Inferior parietal cortex (tissue), 1 donor: ENCODE measurements around the gene TBX6.
"Not testable (repeated sequence)": the region's sequence is repeated elsewhere in the genome, so short reads cannot be mapped to it uniquely, and the experiment has no call there.

Source experiments
- DNase-seq: peaks from one replicate; pipeline ENCODE4 v3.0.0-alpha.2; 2016; ENCODE audit errors: extremely low spot score

Gene TBX6

GRCh38 chr16:30091474-30092372, at the start of gene TBX6:
TSS of gene TBX6 (minus strand) at chr16:30091924. CDS start at chr16:30091193, 731 bp downstream.
- peak; percentile 90 for DNase-seq

GRCh38 chr16:30139583-30140481, 48.1 kb upstream of the TBX6 start:
- DNase-seq: no peak

GRCh38 chr16:30137897-30138296, 46.2 kb upstream of the TBX6 start:
- no peak for DNase-seq

GRCh38 chr16:30136971-30137605, 45.4 kb upstream of the TBX6 start:
- no peak for DNase-seq

- no peak for DNase-seq
These were observed 40.9 kb upstream of the TBX6 start for GRCh38 chr16:30132591-30132990.

GRCh38 chr16:30131869-30132475, 40.2 kb upstream of the TBX6 start:
- DNase-seq: peak; percentile 32

- no peak for DNase-seq
These were observed 36.3 kb upstream of the TBX6 start for GRCh38 chr16:30127993-30128392.

GRCh38 chr16:30125690-30126089, 34.0 kb upstream of the TBX6 start:
- DNase-seq: not testable (repeated sequence)

GRCh38 chr16:30124985-30125379, 33.3 kb upstream of the TBX6 start:
- DNase-seq: no peak

GRCh38 chr16:30122604-30123160, 31.0 kb upstream of the TBX6 start:
- no peak for DNase-seq

- no peak for DNase-seq
These were observed 30.2 kb upstream of the TBX6 start for GRCh38 chr16:30121741-30122571.

- no peak for DNase-seq
These were observed 28.8 kb upstream of the TBX6 start for GRCh38 chr16:30120340-30121105.

GRCh38 chr16:30119428-30119827, 27.7 kb upstream of the TBX6 start:
- no peak for DNase-seq

GRCh38 chr16:30117768-30118167, 26.0 kb upstream of the TBX6 start:
- DNase-seq: no peak

- DNase-seq: no peak
These were observed 24.8 kb upstream of the TBX6 start for GRCh38 chr16:30116291-30117207.

GRCh38 chr16:30115238-30115637, 23.5 kb upstream of the TBX6 start:
- DNase-seq: no peak

- DNase-seq: not testable (repeated sequence)
These were observed 23.1 kb upstream of the TBX6 start for GRCh38 chr16:30114833-30115232.

GRCh38 chr16:30114411-30114810, 22.7 kb upstream of the TBX6 start:
- no peak for DNase-seq
